Osteocyte (in vitro differentiated cells): Measurements from ENCODE around the gene VAV1. TPM values are rescaled to one million over a fixed set of nuclear protein-coding genes. Genes with fewer than 3 reads are reported as not detected.

ENCODE experiments used
- DNase-seq: peaks from one replicate; pipeline ENCODE4 v3.0.0; 2021; ENCODE audit warnings: mixed read lengths; ENCODE audit not compliant: unreplicated experiment; ENCODE audit errors: extremely low spot score
- H3K27ac Mint-ChIP-seq: one replicate; pipeline ENCODE4 v1.8.0; 2021; ENCODE audit warnings: mild to moderate bottlenecking, mixed read lengths; ENCODE audit not compliant: unreplicated experiment
- H3K27me3 Mint-ChIP-seq: one replicate; pipeline ENCODE4 v1.8.0; 2021; ENCODE audit warnings: mixed read lengths; ENCODE audit not compliant: unreplicated experiment
- H3K36me3 Mint-ChIP-seq: one replicate; pipeline ENCODE4 v1.8.0; 2021; ENCODE audit warnings: mixed read lengths; ENCODE audit not compliant: unreplicated experiment
- H3K4me1 Mint-ChIP-seq: one replicate; pipeline ENCODE4 v1.8.0; 2021; ENCODE audit warnings: mixed read lengths; ENCODE audit not compliant: unreplicated experiment
- H3K4me3 Mint-ChIP-seq: one replicate; pipeline ENCODE4 v1.8.0; 2021; ENCODE audit warnings: mild to moderate bottlenecking, moderate library complexity, mixed read lengths; ENCODE audit not compliant: unreplicated experiment
- H3K9me3 Mint-ChIP-seq: one replicate; pipeline ENCODE4 v1.8.0; 2021; ENCODE audit warnings: mixed read lengths; ENCODE audit not compliant: unreplicated experiment
- CTCF ChIP-seq: fragments of 200-600 bp; sonication (generic); IDR thresholded peaks from 2 replicates; pipeline ENCODE4 v1.5.0; 2021; ENCODE audit warnings: antibody characterized with exemption, mild to moderate bottlenecking, moderate library complexity
- total RNA-seq: library from RNA; stranded (reverse); gene quantifications from 2 replicates; pipeline ENCODE4 v1.2.1, GENCODE V29; 2021

VAV1 gene
- total RNA-seq, 1 donor from 2014 or later = not detected

- no peak for TF ChIP-seq CTCF
- H3K27me3 Mint-ChIP-seq = no peaks in the 10 kb centered on the region
- no peaks in the 10 kb centered on the region for H3K9me3 Mint-ChIP-seq
- no peak for DNase-seq
- H3K4me3 Mint-ChIP-seq = no peak overlapping the region
- no peak overlapping the region for H3K27ac Mint-ChIP-seq
- no peaks in the 10 kb centered on the region for H3K4me1 Mint-ChIP-seq
- H3K36me3 Mint-ChIP-seq = no peaks in the 10 kb centered on the region
Observed at GRCh38 chr19:6838062-6838655, 65.7 kb downstream of the VAV1 start.

DNA sequence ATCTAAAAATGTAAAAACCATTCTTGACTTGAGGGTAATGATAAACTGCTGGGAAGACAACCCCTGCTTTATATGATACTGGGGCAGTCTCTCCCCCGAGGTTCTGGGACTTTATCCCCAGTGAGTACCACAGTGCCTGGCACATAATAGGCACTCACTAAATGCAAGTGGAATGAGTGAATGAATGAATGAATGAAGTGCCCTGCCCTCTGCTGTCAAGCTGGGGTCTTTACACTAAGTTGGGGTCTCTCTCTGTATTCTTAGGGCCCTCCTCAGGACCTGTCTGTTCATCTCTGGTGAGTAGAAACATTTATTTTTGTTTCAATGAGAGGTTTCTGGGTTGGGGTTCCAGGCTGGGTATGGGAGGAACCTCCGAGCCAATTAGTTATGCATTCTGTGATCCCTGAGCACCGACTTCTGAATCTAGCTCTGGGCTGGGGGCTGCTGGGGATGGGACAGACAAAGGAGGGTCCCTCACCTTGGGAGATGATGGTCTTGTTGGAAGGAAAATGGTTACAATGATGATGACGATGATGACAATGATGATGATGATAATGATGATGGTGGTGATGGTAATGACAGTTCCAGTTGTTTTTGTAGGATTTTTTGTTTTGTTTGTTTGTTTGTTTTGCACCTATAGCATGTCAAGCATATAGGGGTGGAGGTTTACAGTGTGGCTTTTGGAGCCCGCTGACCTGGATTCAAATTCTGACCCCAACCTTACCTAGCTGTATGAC lies 70.5 kb downstream of the VAV1 start:
- Mint-ChIP-seq H3K27ac (no peak overlapping the region), H3K4me1 (no peaks in the 10 kb centered on the region), H3K4me3 (no peak overlapping the region), H3K27me3 (no peaks in the 10 kb centered on the region), H3K36me3 (no peaks in the 10 kb centered on the region), H3K9me3 (no peaks in the 10 kb centered on the region)
- no peak for TF ChIP-seq CTCF
- no peak for DNase-seq

DNA sequence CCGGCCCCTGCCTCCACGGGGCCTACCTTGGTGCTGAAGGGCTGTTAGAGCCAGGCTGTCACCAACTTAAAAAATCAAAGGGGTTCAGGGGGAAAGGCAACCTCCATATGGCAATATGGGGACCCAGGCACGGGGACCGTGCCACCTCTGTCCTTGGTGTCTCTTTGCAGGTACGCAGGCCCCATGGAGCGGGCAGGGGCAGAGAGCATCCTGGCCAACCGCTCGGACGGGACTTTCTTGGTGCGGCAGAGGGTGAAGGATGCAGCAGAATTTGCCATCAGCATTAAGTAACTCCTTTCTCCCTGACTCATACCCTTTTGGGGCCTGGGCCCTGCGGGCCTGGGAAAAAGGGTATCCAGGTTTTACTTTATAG lies 75.3 kb downstream of the VAV1 start:
- Mint-ChIP-seq H3K27ac (no peak overlapping the region), H3K9me3 (no peaks in the 10 kb centered on the region), H3K4me1 (peaks cover 2% of the 10 kb centered on the region), H3K36me3 (no peaks in the 10 kb centered on the region), H3K4me3 (no peak overlapping the region), H3K27me3 (no peaks in the 10 kb centered on the region)
- TF ChIP-seq CTCF = no peak
- no peak for DNase-seq

DNA sequence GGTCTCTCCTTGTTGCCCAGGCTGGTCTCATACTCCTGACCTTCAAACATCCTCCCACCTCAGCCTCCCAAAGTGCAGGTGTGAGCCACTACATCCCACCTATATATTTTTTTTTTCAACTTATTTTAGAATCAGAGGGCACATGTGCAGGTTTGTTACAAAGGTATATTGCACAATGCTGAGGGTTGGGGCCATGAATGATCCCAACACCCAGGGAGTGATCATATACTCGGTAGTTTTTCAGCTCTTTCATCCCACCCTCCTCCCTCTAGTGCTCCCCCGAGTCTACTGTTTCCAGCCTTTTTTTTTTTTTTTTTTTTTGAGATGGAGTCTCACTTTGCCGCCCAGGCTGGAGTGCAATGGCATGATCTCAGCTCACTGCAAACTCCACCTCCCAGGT lies 76.5 kb downstream of the VAV1 start:
- no peak for TF ChIP-seq CTCF
- H3K4me1 Mint-ChIP-seq = peaks cover 2% of the 10 kb centered on the region

GRCh38 chr19:6849876-6850275 lies 77.4 kb downstream of the VAV1 start:
- Mint-ChIP-seq H3K27me3 (no peaks in the 10 kb centered on the region), H3K27ac (no peak overlapping the region), H3K4me3 (no peak overlapping the region), H3K9me3 (no peaks in the 10 kb centered on the region), H3K4me1 (peaks cover 2% of the 10 kb centered on the region), H3K36me3 (no peaks in the 10 kb centered on the region)
- TF ChIP-seq CTCF = no peak
- DNase-seq = no peak

More for the DNA sequence above, 76.5 kb downstream of the VAV1 start:
- H3K4me3 Mint-ChIP-seq = no peak overlapping the region
- DNase-seq = no peak
- H3K36me3 Mint-ChIP-seq = no peaks in the 10 kb centered on the region
- H3K9me3 Mint-ChIP-seq = no peaks in the 10 kb centered on the region
- no peak overlapping the region for H3K27ac Mint-ChIP-seq
- no peaks in the 10 kb centered on the region for H3K27me3 Mint-ChIP-seq
